ENCODE measurements around the gene MORN5.

GRCh38 chr9:122115176-122116035, 44.3 kb upstream of the MORN5 start:
- TF ChIP-seq POLR2AphosphoS5 (IDR thresholded peaks at IDR 0.05): no peak
- TF ChIP-seq CTCF (IDR thresholded peaks at IDR 0.05): no peak
- TF ChIP-seq POLR2A (IDR thresholded peaks at IDR 0.05): no peak

Measured in stomach (tissue), 4 donors.